ENCODE results near the gene DUSP3. TPM values are rescaled to one million over a fixed set of nuclear protein-coding genes. Genes with fewer than 3 reads are reported as not detected.
A peak's percentile ranks its signal among the peaks of the same experiment; 100 is the strongest.

DUSP3 gene
- total RNA-seq, 2 donors from 2014 or later: 25.4 to 31.0 TPM

DNA sequence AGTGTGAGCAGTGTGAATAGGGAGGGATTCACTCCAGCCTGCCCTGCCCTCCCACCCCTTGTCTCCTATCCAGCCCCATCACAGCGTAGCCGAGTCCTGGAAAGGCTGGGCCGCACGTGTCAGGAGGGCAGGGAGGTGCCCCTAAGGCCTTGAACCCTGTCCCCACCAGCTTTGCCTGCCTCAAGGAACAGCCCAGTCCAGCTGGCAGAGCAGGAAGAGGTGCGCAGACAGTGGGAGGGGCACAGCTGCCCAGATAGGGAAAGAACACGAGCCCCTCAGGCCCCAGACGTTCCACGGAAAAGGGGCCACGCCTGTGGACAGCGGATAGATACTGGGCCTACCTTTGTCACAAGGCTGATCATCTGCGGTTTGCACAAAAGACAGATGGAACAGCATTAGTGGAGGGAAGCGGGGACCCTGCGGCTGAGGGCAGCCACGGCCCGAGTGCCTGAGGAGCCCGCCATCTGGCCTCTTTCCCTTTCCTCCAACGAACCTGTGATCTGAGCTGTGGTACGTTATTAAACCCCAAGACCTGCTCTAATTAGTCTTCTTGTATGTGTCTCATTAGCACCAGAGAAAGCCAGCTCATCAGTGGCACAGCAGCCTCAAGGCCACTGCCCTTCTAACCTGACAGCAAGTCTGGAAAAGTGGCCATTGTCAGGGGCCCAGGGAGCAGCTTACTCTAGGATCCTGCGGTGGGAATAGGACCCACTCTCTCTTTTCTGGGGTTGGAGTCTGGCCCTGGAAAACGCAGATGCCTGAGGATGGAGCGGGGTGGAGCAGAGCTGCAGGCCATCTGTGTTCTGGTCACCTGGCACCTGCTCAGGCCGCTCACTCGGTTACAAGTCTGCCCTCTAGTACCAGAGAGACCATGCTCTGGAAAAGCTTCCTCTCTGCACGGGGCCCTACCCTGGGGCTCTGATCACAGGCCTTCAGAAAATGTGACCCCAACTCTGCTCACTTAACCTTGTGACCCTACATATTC, 37.9 kb upstream of the DUSP3 start:
- Histone ChIP-seq H3K4me3 (ENCODE audit: low read length) (no peak overlapping the region), H3K27me3 (ENCODE audit: control insufficient read depth, insufficient read depth, low read length, poor library complexity, severe bottlenecking) (no peaks in the 10 kb centered on the region), H3K9me3 (ENCODE audit: control insufficient read depth, low read length) (no peaks in the 10 kb centered on the region), H3K4me1 (ENCODE audit: control insufficient read depth, insufficient read depth, low read length) (no peaks in the 10 kb centered on the region), H3K36me3 (ENCODE audit: control insufficient read depth, insufficient read depth, low read length) (no peaks in the 10 kb centered on the region), H3K9ac (ENCODE audit: extremely low read depth, low read length, poor library complexity, severe bottlenecking) (no peak overlapping the region), H3K27ac (ENCODE audit: low read depth, low read length) (no peak overlapping the region)
- Mint-ChIP-seq H3K4me3 (no peak overlapping the region), H3K4me1 (no peaks in the 10 kb centered on the region), H3K36me3 (ENCODE audit: low read depth) (peaks cover 2% of the 10 kb centered on the region), H3K27ac (no peak overlapping the region), H3K27me3 (ENCODE audit: insufficient read depth) (no peaks in the 10 kb centered on the region), H3K9me3 (no peaks in the 10 kb centered on the region)
- DNase-seq: no peak
- WGBS, 2 experiments (ENCODE audit: insufficient coverage in 1 of 2, insufficient read length in 1 of 2): 92 to 97% methylated on average over 19 to 24 of the region's 24 CpGs
- TF ChIP-seq, protein P1, sequence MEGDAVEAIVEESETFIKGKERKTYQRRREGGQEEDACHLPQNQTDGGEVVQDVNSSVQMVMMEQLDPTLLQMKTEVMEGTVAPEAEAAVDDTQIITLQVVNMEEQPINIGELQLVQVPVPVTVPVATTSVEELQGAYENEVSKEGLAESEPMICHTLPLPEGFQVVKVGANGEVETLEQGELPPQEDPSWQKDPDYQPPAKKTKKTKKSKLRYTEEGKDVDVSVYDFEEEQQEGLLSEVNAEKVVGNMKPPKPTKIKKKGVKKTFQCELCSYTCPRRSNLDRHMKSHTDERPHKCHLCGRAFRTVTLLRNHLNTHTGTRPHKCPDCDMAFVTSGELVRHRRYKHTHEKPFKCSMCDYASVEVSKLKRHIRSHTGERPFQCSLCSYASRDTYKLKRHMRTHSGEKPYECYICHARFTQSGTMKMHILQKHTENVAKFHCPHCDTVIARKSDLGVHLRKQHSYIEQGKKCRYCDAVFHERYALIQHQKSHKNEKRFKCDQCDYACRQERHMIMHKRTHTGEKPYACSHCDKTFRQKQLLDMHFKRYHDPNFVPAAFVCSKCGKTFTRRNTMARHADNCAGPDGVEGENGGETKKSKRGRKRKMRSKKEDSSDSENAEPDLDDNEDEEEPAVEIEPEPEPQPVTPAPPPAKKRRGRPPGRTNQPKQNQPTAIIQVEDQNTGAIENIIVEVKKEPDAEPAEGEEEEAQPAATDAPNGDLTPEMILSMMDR (conservative IDR thresholded peaks at IDR 0.05): no peak

DNA sequence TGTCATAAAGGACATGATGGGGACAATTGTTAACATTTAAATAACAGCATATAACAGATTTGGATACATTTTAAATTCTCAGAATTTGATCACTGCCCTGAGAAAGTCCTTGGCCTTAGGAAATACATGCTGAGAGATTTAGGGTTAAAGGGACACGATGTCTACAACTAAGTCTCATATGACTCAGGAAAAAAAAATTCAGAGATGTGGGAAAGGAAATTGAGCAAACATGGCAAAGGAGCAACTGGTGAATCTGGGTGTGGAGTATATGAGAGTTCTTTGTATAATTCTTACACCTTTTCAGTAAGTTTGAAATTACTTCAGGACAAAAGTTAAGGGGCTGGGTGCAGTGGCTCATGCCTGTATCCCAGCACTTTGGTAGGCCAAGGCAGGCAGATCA, 35.9 kb upstream of the DUSP3 start:
- DNase-seq: no peak
- no peak overlapping the region for H3K27ac Mint-ChIP-seq
- Histone ChIP-seq H3K27me3 (ENCODE audit: control insufficient read depth, insufficient read depth, low read length, poor library complexity, severe bottlenecking) (no peaks in the 10 kb centered on the region), H3K4me1 (ENCODE audit: control insufficient read depth, insufficient read depth, low read length) (no peaks in the 10 kb centered on the region), H3K36me3 (ENCODE audit: control insufficient read depth, insufficient read depth, low read length) (no peaks in the 10 kb centered on the region), H3K9me3 (ENCODE audit: control insufficient read depth, low read length) (no peaks in the 10 kb centered on the region), H3K9ac (ENCODE audit: extremely low read depth, low read length, poor library complexity, severe bottlenecking) (no peak overlapping the region), H3K4me3 (ENCODE audit: low read length) (no peak overlapping the region), H3K27ac (ENCODE audit: low read depth, low read length) (no peak overlapping the region)
- 89 to 96% methylated on average over 1 of the region's 1 CpG for WGBS, 2 experiments (ENCODE audit: insufficient coverage in 1 of 2, insufficient read length in 1 of 2)
- H3K4me3 Mint-ChIP-seq: no peak overlapping the region
- H3K27me3 Mint-ChIP-seq (ENCODE audit: insufficient read depth): no peaks in the 10 kb centered on the region
- no peaks in the 10 kb centered on the region for H3K4me1 Mint-ChIP-seq
- H3K9me3 Mint-ChIP-seq: no peaks in the 10 kb centered on the region
- no peaks in the 10 kb centered on the region for H3K36me3 Mint-ChIP-seq (ENCODE audit: low read depth)
- TF ChIP-seq, protein P1 (conservative IDR thresholded peaks at IDR 0.05): no peak

DNA sequence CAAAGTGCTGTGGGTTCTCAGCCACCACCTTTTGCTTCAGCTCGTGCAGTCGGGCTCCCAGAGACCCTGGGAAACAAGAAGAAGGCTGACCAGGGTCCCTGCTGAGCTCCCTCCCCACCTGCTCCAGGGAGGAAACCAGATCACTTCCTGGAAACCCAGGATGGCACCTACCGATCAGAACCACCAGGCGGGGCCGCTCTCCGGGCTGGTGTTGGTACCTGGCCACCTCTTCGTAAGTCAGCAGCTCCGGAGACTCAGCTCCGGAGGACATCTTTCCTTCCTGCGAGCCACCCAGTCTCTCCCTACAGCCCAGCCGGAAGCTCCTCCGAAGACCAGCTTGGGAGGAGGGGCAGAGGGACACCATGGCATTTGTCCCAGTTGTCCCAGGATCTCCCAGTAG, 35.2 kb upstream of the DUSP3 start:
- WGBS, 2 experiments (ENCODE audit: insufficient coverage in 1 of 2, insufficient read length in 1 of 2): 86 to 94% methylated on average over 10 to 12 of the region's 12 CpGs
- Mint-ChIP-seq H3K4me1 (no peaks in the 10 kb centered on the region), H3K36me3 (ENCODE audit: low read depth) (no peaks in the 10 kb centered on the region), H3K27ac (no peak overlapping the region), H3K27me3 (ENCODE audit: insufficient read depth) (no peaks in the 10 kb centered on the region), H3K4me3 (no peak overlapping the region), H3K9me3 (no peaks in the 10 kb centered on the region)
- Histone ChIP-seq H3K4me1 (ENCODE audit: control insufficient read depth, insufficient read depth, low read length) (no peaks in the 10 kb centered on the region), H3K27me3 (ENCODE audit: control insufficient read depth, insufficient read depth, low read length, poor library complexity, severe bottlenecking) (no peaks in the 10 kb centered on the region), H3K4me3 (ENCODE audit: low read length) (no peak overlapping the region), H3K9ac (ENCODE audit: extremely low read depth, low read length, poor library complexity, severe bottlenecking) (no peak overlapping the region), H3K9me3 (ENCODE audit: control insufficient read depth, low read length) (no peaks in the 10 kb centered on the region), H3K27ac (ENCODE audit: low read depth, low read length) (no peak overlapping the region), H3K36me3 (ENCODE audit: control insufficient read depth, insufficient read depth, low read length) (no peaks in the 10 kb centered on the region)
- TF ChIP-seq, protein P1 (conservative IDR thresholded peaks at IDR 0.05): peak; percentile 62
- peak; percentile 90 for DNase-seq

All from endodermal cell (in vitro differentiated cells).